GM19238 (cell line): ENCODE measurements around the gene LDLRAD4.

Experiments
- DNase-seq: peaks from one replicate; pipeline ENCODE4 v3.0.0; 2011; ENCODE audit warnings: low spot score; ENCODE audit not compliant: insufficient read length

Gene LDLRAD4

DNA sequence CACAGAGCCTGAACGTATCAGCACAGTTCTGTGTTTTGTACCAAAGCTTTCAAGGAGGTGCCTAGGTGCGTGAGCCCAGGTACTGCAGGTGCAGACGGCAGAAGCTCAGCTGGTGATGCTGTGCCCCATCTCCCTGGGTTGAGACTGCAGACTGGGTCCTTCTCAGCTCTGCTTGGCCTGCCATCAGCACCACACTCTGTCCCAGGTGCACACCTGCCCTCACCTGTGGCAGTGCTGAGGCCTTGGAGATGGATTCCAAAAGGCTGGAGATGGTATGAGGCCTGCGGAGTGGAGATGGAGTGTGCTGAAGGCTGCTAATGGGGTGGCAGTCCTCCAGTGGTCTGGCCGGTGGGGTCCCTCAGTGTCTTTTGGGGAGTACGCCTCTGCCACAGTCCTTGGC is 9.3 kb downstream of the LDLRAD4 start:
- no peak for DNase-seq

DNA sequence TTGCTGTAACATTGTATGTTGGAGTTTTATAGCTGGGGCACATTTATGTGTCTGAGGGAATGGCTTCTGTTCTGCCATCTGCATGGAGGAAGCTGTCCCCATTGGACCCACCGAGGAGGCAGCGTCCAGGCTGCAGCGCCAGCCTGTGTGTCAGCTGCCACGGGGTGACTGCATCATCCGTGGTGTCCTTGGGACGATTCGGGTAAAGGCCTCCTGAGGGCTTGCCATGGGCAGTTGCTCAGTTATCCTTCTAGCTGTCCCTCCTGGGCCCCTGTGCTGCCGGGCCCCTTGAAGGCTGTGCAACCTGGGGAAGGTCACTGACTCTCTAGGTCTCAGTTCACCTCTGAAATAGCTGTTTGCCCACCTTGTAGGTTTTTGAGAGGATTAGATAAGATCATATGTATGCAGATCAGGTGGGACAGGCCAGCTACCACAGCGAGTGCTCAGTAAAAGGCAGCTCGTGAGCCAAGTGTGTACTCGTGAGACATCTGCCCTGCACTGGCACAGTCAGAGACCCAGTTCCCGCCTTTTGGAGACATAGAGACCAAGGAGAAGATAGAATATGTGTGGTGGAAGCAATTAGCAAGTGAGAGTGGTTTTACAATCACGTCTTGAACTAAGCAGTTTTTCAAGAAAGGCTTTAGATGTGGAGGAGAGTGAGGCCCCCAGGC is 10.6 kb downstream of the LDLRAD4 start:
- no peak for DNase-seq

GRCh38 chr18:13231151-13231550 is 12.6 kb downstream of the LDLRAD4 start:
- DNase-seq: no peak

GRCh38 chr18:13232086-13232917 is 13.7 kb downstream of the LDLRAD4 start:
- no peak for DNase-seq

DNA sequence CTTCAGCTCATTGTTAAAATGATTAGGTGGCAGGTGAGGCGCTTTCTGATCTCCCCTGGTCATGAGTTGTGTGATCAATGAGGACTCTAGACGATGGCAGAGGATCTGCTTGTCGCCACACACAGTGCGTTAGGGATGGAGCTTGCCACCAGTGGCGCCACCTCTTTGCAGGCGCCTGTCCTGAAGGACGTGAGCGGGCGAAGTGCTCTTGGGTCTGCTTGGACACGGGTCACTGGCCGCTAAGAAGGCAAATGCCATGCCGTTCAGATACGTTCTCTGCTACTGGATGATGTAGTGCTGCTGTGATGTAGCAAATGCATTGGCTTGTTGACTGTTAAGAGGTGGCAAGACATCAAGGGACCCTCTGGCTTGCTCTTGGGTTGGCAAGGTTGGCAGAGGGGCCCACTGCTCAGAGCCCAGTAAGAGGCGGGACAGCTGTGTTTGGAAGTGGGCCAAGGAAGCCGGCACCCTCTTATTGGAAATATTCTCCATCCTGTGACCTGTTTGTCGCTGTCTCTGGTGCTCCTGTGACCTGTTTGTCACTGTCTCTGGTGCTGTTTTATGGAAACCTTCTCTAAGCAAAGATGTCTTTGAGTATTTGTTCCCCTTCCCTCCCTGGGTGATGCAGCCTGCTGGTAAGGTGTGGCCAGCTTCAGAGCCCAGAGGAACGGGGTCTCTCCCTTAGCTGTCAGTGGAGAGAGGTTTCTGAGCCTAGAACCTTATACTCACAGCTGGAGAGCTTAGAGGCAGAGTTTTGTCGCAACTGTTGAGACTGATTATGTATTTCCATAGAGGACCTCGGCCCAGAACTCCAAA is 14.6 kb downstream of the LDLRAD4 start:
- no peak for DNase-seq

GRCh38 chr18:13233787-13234783 is 15.5 kb downstream of the LDLRAD4 start:
- DNase-seq: no peak

- no peak for DNase-seq
Observed at GRCh38 chr18:13235421-13235831, 16.9 kb downstream of the LDLRAD4 start.

DNA sequence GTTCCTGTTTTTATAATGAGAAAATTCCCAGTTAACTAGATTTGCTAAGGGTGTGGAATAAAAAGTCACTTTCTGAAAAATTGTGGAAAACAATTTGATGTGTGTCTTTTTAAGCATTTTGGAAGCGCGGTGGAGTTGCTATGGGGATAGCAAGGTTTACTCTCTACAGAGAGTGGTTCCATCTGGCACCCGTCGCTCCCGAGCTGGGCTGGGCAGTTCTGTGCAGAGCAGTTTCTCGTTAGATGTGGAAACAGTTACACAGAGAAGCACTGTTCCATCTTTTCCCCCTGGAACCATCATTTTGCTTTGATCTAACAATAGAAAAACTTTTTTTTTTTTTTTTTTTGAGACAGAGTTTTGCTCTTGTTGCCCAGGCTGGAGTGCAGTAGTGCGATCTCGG is 17.4 kb downstream of the LDLRAD4 start:
- DNase-seq: no peak

- DNase-seq: no peak
Observed at GRCh38 chr18:13236411-13236810, 17.9 kb downstream of the LDLRAD4 start.

GRCh38 chr18:13237073-13237472 is 18.5 kb downstream of the LDLRAD4 start:
- DNase-seq: no peak

DNA sequence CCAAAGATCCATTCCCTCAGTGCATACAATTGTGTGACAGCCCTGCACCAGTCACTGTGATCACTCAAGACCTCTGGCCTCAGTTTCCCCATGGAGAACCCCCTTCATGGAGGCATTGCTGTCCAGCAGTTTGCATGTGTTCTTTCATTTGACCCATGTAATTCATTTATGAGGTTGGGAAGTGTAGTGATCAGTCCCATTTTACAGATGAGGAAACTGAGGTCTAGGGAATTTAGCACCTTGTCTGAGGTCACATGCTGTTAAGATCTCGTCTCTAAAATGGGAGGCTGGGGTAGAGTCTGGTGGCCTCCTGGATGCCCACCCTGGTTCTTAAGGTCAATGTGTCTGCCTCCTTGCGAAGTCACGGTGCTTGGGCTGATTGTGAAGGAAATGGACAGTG is 19.1 kb downstream of the LDLRAD4 start:
- no peak for DNase-seq

DNA sequence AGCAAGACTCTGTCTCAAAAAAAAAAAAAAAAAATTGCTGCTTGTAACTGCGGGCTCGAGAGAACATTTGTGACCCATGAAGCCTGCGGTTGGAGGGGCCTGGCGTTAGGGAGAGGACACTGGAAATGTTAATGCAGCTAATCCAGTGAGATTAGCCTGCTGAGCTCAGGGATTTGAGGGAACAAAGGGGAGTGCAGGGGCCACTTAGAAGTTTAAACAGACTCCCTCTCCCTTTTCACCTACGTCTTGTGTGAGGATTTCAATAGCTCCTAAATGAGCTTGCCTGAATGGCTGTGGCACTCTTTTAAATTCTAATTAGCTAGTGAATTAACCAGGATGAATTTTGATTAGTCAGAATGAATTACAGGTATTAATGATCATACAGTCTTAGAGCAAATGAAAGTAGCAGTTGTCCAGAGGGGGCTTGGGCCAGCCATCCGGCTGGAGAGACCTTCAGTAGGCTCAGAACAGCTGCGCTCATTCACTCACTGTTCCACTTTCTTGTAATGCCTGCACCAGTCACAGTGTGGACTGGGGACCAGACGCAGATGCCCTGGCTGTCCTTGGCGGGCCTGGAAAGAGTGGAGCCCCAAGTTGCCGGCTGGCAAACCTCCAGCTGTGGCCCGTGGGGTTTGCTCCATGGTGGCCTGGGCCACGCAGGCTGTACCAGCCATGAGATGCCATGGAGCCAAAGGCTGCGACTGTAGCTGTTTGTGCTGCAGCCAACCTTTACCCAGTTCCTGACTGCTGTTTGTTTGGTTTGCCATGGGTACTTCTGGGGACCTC is 20.8 kb downstream of the LDLRAD4 start:
- no peak for DNase-seq

DNA sequence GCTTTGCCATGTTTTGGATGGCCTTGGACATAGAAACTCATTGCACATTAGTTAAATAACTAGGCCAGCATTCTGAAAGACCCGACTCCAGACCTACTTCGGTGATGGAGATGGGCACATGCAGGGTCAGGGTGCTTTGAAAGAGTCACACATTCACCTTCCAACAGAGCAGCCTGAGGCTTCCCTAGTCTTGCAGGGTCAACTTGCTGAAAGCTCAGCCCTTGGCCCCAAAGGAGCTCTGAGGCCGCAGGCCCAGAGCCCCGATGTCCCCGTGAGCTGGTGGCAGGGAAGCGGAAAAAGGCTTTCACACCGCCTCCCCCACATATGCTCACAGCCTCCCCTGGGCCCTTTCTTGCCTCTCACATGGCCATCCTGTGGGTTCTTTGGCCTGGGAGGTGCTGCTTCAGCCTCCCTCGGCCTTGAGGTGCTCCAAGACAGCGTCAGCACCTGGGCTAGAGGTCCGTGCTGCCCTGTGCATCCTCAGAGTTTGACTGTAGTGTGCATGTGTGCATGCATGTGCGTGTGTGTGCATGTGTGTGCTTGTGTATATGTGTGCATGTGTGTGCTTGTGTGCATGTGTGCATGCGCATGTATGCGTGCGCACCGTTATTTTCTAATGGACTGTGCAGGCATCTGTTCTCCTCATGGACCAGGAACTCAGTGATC is 21.6 kb downstream of the LDLRAD4 start:
- no peak for DNase-seq

- DNase-seq: no peak
Observed at GRCh38 chr18:13241083-13241892, 22.7 kb downstream of the LDLRAD4 start.

- DNase-seq: no peak
Observed at GRCh38 chr18:13241893-13242175, 23.3 kb downstream of the LDLRAD4 start.

- DNase-seq: no peak
Observed at GRCh38 chr18:13242797-13243196, 24.2 kb downstream of the LDLRAD4 start.

- DNase-seq: no peak
Observed at GRCh38 chr18:13243363-13243762, 24.8 kb downstream of the LDLRAD4 start.

DNA sequence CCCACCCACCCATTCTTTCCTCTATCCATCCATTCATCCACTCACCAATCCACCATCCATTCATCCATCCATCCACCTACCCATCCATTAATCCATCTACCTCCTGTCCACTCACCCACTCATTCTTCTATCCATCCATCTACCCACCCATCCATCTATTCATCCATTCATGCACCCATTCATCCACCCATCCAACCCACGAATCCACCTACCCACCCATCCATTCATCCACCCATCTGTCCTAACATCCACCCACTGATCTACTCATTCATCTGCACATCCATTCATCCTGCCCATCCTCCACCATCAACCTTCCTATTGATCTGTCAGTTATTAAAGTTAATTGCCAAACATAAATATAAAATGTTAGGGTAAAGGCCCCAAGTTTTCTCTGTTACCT is 25.6 kb downstream of the LDLRAD4 start:
- DNase-seq: no peak

GRCh38 chr18:13245481-13246000 is 27.0 kb downstream of the LDLRAD4 start:
- no peak for DNase-seq
